CD4-positive, alpha-beta T cell treated with Interleukin-15 for 1 hour (primary cell): ENCODE data around the gene OR9Q1.
"Not testable (repeated sequence)": the region's sequence is repeated elsewhere in the genome, so short reads cannot be mapped to it uniquely, and the experiment has no call there.

Experiments
- DNase-seq: peaks from one replicate; pipeline ENCODE4 v3.0.0-alpha.2; 2020

Gene OR9Q1, protein sequence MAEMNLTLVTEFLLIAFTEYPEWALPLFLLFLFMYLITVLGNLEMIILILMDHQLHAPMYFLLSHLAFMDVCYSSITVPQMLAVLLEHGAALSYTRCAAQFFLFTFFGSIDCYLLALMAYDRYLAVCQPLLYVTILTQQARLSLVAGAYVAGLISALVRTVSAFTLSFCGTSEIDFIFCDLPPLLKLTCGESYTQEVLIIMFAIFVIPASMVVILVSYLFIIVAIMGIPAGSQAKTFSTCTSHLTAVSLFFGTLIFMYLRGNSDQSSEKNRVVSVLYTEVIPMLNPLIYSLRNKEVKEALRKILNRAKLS

DNA sequence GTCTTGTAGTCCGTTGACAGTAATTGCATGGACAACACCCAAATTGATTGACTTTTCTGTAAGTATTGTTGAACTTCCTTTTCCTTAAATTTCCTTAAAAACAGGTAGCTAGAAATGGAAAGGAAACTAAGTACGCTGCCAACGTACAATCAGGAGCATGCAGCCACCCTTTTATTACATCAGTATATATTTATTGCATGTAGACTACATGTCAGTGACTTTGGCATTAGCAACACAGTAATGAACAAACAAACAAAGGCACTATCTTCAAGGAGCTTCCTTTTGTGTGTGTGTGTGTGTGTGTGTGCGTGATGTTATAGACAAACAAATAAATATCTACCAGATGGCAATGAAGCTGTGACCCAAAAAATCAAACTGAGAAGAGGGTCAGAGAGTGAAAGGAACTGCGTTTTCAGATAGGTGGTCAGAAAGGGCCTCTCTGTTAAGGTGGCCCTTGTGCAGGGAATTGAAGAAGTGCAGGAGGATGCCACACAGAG lies at the start of gene OR9Q1:
OR9Q1 (plus strand) TSS at position 447 of the 497 bp plus-strand sequence. CDS start 155,564 bp downstream, outside the sequence.
- DNase-seq = no peak

DNA sequence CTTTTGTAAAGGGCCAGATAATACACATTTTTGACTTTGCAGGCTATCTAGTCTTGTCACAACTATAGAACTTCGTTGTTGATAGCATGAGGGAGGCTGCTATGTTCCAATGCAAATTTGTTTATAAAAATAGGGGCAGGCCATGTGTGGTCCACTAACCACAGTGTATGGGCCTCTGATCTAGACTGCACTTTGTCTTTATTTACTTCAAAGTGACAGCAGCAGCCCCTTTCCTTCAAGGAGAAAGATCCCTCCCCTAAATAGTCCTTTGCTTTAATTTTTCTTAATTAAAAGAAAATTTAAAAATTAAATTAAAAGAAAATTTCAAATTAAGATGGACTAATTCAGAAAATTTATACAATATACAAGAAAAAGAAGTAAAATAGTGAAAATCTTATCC lies 49.5 kb upstream of the OR9Q1 start:
- DNase-seq = no peak

DNA sequence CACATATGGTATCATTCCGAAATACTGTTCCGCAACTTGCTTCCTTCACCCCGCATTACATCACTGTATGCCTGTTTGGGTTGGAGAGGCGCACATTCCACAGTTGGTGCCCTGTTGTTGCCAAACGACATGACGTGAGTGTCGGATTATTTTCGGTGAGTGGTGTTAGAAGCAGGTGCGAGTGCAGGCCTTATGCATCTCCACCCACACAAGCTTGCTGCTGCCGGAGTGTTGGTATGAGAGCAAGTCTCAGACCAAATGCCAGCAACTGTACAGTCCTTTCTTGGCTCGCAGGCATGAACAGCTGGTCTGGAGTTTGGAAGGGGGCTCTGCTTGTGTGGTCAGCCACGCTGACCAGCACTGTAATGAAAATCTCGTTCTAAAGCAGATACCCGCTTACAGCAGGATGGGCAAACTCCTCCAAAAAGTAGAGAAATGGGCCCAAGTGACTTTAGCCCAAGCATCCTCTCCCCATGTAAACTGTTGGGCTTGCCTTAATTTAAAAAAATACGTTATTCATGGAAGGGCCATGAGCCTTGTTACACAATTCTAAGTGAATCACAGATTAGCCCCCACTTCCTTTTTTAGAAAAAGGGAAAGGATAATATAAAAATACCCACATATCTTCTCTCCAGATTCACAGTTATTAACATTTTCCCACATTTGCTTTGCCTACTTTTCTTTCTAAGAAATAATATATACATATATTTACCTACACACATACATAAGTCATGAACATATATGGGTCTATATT lies 48.7 kb upstream of the OR9Q1 start:
- no peak for DNase-seq

DNA sequence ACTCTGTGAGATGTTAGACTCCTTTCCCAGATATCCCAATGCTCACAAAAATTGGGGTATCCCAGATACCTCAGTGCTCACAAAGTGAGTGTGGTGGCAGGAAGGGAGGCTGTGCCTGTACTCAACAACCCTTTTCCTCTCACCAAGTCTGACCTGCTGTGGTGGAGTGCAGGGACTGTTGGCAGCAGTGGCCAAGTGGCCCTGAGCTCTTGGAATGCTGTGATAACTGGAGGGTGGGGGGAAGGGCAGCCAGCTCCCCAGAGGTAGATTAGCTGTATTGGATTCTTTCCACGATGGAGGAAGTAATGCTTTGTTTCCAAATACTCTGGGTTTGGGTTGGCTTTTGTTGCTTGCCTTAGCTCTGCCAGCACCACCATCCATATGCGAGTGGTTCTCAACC lies 46.0 kb upstream of the OR9Q1 start:
- no peak for DNase-seq

DNA sequence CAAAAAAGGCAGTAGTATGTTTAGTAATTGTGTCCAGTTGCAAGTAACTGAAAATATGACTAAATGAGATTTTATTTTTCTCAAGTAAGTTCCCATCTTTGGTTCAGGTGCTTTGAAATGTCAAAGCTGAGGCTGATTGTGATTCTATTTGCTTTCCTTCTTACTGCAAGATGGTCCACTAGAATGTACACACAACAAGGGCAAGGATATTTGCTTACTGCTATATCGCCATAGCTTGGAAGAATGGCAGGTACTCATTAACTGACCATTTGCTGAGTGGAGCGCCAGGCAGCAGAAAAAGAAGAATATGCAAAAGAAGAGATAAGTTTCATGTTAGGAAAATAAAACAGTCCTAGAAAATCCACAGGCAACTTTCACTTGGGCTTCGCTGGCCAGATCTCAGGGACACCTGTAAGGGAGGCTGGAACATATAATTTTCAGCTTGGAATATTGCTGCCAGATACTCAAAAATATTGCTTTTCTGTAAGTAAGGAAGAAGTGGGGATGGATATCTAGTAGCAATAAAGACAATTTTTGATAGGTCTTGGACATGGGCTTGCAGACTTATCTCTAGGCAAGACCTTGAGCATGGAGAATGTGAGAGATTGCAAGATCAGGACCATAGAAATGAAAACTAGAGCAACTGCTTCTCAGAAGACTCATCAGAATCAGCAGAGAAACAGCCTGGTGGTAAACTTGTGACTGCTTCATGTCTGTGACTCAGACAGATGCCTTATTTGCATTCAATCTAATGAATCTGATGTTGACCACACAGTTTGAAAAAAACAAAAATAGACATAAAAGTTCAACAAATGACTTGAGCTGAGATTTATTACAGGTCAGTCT lies 44.8 kb upstream of the OR9Q1 start:
- no peak for DNase-seq

DNA sequence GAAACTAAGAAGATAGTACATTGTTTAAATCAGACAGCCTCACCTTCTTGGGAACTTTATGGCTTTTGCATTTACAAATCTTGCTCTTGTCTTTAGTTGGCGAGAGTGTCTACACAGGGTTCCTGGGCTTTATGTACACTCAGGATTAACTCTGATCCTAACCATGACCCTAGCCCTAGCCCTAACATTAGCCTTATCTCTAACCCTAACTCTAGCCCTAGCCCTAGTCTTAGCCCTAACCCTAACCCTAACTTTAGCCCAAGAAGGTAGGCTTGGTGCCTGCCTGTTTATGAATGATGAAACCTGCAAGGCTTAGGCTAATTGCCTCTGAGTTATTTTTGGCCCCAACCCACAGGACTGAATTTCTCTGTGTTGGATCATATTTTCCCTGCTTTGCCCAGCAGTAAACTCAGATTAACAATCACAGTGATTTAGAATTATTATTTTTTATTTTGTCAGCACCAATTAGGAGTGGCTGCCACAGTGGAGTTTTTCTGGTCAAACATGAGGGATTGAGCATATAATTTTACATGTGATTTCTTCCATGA lies 44.1 kb upstream of the OR9Q1 start:
- no peak for DNase-seq

DNA sequence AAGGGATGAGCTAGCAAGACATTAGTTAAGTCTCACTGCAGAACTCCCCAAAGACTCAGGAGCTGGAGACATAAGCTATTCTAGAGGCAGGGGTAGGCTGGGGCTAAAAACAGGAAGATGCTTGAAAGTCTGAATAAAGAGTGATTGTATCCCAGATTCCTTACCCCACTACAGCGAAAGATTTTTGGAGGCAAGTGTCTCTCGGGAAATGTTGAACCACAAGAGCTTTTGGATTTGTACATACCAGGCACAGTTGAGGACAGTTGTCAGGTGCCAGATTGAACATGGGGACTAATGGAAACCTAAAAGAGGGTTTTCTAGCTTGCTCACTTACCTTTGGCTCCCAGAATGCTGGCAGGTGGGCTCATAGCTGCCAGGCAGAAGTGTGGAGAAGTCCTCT lies 43.5 kb upstream of the OR9Q1 start:
- DNase-seq = no peak

DNA sequence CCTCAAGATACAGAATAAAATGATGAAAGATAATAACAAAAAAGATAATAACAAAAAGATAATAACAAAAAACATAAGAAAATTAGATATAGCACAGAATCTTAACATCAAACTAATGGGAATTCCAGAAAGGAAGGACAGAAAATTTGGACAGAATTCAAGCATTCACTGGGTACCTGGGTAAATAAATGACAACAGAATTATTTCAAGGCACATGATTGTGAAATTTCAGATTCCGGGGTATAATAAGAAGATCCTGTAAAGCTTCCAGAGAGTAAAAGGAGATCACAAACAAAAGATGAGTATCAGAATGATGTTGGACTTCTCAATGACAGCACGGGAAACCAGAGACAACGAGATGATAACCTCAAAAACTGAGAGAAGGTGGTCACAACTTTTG lies 42.1 kb upstream of the OR9Q1 start:
- DNase-seq = no peak

DNA sequence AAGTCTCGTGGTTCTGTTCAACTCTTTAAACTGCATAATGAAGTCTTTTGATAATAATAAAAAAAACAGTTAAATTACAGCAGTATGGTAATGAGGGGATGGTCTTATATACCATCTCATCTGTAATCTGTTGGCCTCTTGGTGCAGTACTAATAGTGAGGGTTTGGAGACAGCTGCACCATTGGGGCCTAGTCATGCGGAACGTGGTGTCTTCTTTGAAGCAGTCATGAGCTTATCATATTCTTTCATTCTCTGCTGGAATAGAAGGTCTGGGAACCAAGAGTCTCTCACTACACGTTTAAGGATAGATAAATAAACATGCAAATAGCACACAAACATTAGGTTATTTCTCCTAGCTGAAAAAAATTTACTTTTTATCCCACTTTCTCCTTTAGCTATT lies 40.9 kb upstream of the OR9Q1 start:
- DNase-seq = no peak

DNA sequence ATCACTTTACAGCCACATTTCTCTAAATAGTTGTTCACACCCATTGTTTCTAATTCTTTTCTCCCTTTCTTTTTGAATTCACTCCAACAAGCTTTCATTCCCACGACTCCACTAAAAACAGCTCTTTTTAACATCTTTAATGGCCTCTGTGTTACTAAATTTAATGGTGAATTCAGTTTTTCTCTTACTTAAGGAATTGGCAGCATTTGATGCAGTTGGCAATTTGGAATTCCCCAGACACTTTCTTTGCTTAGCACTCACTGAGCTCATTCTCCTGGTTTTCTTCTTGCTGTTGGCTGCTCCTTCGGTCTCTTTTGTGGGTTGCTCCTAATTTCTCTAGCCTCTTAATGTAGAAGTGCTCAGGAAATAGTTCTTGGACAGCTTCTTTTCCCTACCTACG lies 40.5 kb upstream of the OR9Q1 start:
- DNase-seq = no peak

DNA sequence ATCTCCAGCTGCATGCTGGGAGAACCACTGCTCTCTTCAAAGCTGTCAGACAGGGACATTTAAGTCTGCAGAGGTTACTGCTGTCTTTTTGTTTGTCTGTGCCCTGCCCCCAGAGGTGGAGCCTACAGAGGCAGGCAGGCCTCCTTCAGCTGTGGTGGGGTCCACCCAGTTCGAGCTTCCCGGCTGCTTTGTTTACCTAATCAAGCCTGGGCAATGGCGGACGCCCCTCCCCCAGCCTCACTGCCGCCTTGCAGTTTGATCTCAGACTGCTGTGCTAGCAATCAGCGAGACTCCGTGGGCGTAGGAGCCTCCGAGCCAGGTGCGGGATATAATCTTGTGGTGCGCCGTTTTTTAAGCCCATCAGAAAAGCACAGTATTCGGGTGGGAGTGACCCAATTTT lies 24.2 kb upstream of the OR9Q1 start:
- DNase-seq = not testable (repeated sequence)

DNA sequence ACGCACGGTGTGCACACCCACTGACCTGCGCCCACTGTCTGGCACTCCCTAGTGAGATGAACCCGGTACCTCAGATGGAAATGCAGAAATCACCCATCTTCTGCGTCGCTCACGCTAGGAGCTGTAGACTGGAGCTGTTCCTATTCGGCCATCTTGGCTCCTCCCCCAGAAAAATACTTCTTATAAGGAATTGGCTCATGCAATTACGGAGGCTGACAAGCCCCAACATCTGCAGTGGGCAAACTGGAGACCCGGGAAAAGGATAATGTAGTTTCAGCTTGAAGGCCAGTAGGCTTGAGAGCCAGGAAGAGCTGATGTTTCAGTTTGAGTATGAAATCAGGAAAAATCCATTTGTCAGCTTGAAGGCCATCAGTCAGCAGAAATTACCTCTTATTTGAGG lies 23.7 kb upstream of the OR9Q1 start:
- not testable (repeated sequence) for DNase-seq

DNA sequence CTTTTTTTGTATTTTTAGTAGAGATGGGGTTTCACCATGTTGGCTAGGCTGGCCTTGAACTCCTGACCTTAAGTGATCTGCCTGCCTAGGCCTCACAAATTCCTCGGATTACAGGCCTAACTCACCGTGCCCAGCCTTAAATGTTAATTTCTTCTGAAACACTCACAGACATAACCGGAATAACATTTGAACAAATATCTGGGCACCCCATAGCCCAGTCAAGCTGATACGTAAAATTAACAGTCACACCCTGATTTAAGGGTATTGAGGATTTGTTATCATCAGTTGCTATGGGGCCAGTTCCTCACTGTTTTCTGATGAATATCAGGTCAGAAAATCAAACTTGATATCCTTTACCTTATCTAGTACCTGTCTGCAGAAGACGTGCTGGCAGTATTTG lies 23.0 kb upstream of the OR9Q1 start:
- no peak for DNase-seq

DNA sequence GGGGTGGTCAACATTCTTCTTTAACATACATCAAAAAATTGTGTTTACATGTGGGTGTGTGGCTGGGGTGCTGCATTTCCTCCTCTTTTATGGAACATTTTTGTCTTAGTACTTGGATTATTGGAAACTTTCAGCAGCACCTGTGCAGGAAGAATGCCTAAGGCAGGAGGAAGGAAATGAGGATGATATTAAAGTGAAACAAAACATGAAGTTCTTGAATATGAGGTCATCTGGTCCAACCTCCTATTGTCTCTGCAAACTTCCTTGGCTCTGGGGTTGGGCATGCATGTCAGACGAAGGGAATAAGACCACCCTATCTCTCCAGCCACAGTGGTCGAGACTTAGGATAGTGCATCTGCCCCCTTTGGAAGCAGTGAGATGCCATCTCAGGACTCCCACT lies 20.6 kb upstream of the OR9Q1 start:
- DNase-seq = no peak

DNA sequence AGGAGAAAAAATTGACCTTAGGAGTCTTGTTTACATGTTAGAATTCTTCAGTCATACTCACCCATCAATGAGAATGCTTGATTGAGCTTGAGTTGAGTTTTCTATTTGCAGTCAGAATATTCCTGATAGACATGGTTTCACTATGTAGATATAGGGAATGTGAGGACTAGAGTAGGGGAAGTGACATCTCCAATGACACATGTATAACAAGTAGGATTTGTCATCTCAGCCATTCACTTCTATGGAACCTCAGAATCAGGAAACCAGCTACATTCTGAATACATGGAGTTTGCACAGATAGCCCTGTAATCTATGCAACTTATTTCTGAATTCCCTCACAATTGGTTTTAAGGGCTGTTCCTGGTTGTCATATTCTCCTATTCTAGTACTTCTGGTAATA lies 20.1 kb upstream of the OR9Q1 start:
- no peak for DNase-seq

DNA sequence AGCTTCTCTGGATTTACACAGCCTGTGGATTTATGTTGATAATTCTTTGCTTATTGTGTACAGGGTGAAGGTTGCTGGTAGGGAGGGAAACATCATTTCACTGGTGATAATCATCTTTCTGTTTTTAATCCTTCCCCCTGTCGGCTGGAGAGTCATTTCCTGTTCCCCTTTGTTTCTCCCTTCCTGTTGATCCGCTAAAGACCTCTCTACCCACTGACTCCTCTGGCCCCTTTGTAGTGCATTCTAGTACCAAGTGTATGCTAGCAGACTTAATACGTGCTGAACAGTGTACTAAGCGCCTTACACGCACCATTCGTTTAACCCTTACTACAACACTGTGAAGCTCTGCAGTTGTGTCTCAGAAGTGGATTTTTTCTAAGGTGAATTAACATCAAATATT lies 19.0 kb upstream of the OR9Q1 start:
- DNase-seq = no peak

DNA sequence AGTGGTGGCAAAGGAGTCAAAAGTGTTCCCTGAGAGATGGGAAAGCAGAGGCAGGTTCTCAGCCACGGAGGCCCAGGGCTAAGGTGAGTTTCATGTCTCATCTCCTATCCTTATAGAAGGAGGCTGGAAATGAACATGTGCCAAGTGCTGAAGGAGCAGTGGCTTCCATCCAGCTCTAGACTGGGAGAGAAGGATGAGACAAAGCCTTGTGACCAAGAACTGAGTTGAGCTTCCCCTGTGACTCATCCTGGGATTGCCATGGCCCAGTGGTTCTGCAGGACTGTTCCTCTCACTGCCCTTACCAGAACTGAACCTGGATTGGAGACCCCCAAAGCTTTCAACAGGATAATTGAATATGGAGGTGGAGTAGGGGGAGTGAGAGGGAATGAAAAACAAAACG lies 16.7 kb upstream of the OR9Q1 start:
- DNase-seq = no peak

DNA sequence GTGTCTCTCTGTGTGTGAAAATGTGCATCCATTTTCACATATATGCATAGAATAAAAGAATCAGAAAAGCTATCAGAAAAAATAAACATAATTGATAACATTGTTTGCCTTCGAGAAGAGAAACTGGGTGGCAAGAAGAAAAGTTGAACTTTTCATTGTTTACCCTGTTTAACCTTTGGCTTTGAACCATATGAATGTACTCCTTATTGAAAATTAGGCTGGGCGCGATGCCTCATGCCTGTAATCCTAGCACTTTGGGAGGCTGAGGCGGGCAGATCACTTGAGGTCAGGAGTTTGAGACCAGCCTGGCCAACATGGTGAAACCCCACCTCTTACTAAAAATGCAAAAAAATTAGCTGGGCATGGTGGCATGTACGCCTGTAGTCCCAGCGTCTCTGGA lies 11.9 kb upstream of the OR9Q1 start:
- DNase-seq = no peak

DNA sequence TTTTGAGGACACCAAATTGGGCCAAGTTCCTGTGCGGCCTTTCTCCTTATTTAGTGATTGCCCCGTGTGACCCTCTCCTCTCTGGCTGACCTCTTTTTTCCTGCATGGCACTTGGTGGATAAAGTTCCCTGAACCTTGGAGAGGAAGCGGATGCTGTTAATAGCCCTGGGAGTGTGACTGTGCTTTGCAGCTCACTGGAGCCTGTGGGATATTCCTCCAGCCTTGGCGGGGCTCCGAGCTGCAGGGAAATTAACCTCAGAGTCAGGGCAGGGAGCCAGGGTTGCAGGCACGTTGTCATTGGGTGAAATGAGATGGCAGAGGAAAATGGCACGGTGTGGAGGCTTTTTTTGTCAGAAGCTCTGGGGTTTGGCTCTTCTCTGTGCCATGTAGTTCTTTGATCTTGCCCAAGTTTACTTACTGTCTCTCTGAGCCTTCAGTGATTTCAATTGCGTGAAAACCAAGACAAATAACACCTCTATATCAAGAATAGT lies 965 bp downstream of the OR9Q1 start:
- DNase-seq = no peak

DNA sequence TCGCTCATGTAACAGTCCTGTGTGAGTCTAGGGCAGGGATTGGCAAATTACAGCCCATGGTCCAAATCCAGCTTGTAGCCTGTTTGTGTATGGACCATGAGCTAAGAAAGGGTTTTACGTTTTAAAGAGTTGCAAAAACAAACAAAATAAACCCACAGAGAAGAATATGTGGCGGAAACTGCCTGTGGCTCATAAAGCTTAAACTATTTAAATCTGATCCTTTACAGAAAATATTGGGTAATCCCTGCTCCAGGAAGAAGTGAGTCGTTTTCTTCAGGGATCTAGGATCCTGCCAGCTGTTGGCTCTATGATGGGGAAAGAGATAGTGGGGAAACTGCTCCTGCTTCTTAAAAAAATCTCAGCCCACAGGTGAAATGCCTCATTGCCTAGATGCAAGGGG lies 3.7 kb downstream of the OR9Q1 start:
- DNase-seq = no peak

DNA sequence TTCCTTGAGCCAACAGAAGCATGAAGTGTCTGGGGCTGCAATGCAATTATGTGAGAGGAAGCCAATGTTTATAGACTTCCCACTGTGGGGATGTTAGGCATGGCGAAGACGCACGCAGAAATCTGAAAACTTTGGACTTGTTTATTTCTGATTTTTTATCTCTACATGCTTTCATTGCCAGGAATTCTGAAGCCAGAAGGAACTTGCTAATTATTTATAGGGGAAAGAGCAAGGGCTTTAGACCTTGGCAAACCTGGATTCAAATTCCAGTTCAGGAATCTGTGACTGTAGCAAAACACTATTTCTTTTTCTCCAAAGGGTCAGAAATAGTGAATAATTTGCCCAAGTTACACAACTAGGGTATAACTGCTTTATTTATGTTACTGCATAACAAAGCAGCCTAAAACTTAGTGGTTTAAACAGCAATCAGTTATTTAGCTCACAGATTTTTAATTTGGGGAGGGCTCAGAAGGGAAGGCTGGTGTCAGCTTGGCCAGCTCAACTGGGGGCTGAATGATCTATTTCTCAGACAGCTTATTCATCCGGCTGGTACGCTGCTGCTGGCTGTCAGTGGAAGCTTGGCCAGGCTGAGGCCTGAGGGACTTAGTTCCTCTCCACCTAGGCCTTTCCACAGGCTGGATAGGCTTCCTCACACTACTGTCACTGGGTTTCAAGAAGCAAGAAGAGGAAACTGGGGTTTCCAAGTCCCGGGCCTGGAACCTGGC lies 5.2 kb downstream of the OR9Q1 start:
- no peak for DNase-seq

DNA sequence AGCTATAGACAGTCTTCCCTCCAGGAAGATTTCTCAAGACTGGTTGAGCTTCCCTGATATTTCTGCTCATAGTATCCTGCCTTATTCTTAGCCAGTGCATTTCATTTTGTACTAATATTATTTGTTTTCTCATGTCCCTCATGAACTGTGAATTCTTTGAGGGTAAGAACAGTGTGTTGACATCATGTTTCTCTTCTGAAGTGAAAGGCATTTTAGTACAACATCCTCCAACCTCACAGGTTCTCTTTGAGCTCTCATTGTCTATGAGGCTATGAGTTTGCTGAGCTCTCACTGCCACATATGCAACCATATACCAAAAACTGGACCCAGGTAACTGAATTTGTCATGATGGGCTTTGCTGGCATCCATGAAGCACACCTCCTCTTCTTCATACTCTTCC lies 7.0 kb downstream of the OR9Q1 start, which contains the start of gene OR6Q1:
OR6Q1 (plus strand) TSS at position 301 of the 400 bp plus-strand sequence; CDS start at position 301, 0 bp downstream.
- DNase-seq = no peak
